Mesendoderm (in vitro differentiated cells): ENCODE measurements around the gene ADORA1.

Experiments used
- DNase-seq: peaks from one replicate; pipeline ENCODE4 v3.0.0; 2013
- H2AK5ac ChIP-seq: 2 replicates; pipeline ENCODE4 v1.6.1; 2013; ENCODE audit warnings: low read length, inconsistent platforms
- H2BK120ac ChIP-seq: 2 replicates; pipeline ENCODE4 v1.6.1; 2013; ENCODE audit warnings: low read depth, mild to moderate bottlenecking, low read length, moderate library complexity, mixed read lengths
- H2BK15ac ChIP-seq: replicated peaks from 2 replicates; pipeline ENCODE4 v1.6.1; 2013; ENCODE audit warnings: low read depth, mild to moderate bottlenecking, moderate library complexity
- H2BK5ac ChIP-seq: 2 replicates; pipeline ENCODE4 v1.6.1; 2013; ENCODE audit warnings: low read length, inconsistent platforms
- H3K18ac ChIP-seq: 2 replicates; pipeline ENCODE4 v1.6.1; 2013; ENCODE audit warnings: mild to moderate bottlenecking, low read length, mixed read lengths
- H3K23ac ChIP-seq: one replicate; pipeline ENCODE4 v1.6.1; 2013; ENCODE audit warnings: low read length
- H3K27ac ChIP-seq: 2 replicates; pipeline ENCODE4 v1.5.1; 2013; ENCODE audit warnings: low read depth, mild to moderate bottlenecking, inconsistent platforms, low read length, moderate library complexity
- H3K27me3 ChIP-seq: 2 replicates; pipeline ENCODE4 v1.6.1; 2013; ENCODE audit warnings: low read length, control low read depth, mild to moderate bottlenecking, inconsistent platforms; ENCODE audit not compliant: insufficient read depth, poor library complexity
- H3K36me3 ChIP-seq: 2 replicates; pipeline ENCODE4 v1.6.1; 2013; ENCODE audit warnings: low read length, inconsistent platforms; ENCODE audit not compliant: control insufficient read depth, insufficient read depth
- H3K4ac ChIP-seq: one replicate; pipeline ENCODE4 v1.6.1; 2013; ENCODE audit warnings: low read depth, mild to moderate bottlenecking, low read length, moderate library complexity
- H3K4me1 ChIP-seq: 2 replicates; pipeline ENCODE4 v1.6.1; 2013; ENCODE audit warnings: low read depth, low read length, inconsistent platforms; ENCODE audit not compliant: control insufficient read depth
- H3K4me2 ChIP-seq: 2 replicates; pipeline ENCODE4 v1.6.1; 2013; ENCODE audit warnings: low read length
- H3K4me3 ChIP-seq: 2 replicates; pipeline ENCODE4 v1.5.1; 2013; ENCODE audit warnings: mild to moderate bottlenecking, low read length
- H3K56ac ChIP-seq: one replicate; pipeline ENCODE4 v1.6.1; 2013; ENCODE audit warnings: low read length
- H3K79me1 ChIP-seq: 2 replicates; pipeline ENCODE4 v1.6.1; 2013; ENCODE audit warnings: low read length, inconsistent platforms
- H3K79me2 ChIP-seq: 2 replicates; pipeline ENCODE4 v1.6.1; 2013; ENCODE audit warnings: mild to moderate bottlenecking, low read length; ENCODE audit not compliant: control insufficient read depth, insufficient read depth
- H3K9ac ChIP-seq: 2 replicates; pipeline ENCODE4 v1.6.1; 2013; ENCODE audit warnings: low read length, inconsistent platforms
- H4K5ac ChIP-seq: one replicate; pipeline ENCODE4 v1.6.1; 2013; ENCODE audit warnings: low read length
- H4K8ac ChIP-seq: one replicate; pipeline ENCODE4 v1.6.1; 2013; ENCODE audit warnings: low read depth, mild to moderate bottlenecking, control low read depth, low read length, moderate library complexity
- WGBS: extraction: QIAGEN DNeasy Blood & Tissue Kit; methylation state at CpG from one replicate; pipeline ENCODE4 v1.1.7; 2013; ENCODE audit warnings: low lambda C conversion rate, missing lambda C conversion rate; ENCODE audit not compliant: insufficient coverage; ENCODE audit errors: extremely low coverage; 5-methylcytosine and 5-hydroxymethylcytosine counted together

Gene ADORA1

GRCh38 chr1:203172184-203173010, 44.9 kb downstream of the ADORA1 start:
- H3K27me3 ChIP-seq = no peaks in the 10 kb centered on the region
- H3K27ac ChIP-seq = no peak overlapping the region
- H2BK5ac ChIP-seq = no peak overlapping the region
- H4K5ac ChIP-seq = no peak overlapping the region
- no CpG with 5 or more reads among the region's 8 CpGs for WGBS
- no peak overlapping the region for H3K9ac ChIP-seq
- H2AK5ac ChIP-seq = no peak overlapping the region
- H3K79me2 ChIP-seq = no peaks in the 10 kb centered on the region
- H3K4me2 ChIP-seq = no peak overlapping the region
- no peak overlapping the region for H3K56ac ChIP-seq
- H2BK15ac ChIP-seq = no peak overlapping the region
- H3K18ac ChIP-seq = no peak overlapping the region
- H3K4me1 ChIP-seq = peaks cover 5% of the 10 kb centered on the region
- no peaks in the 10 kb centered on the region for H3K79me1 ChIP-seq
- H3K4ac ChIP-seq = no peak overlapping the region
- H3K23ac ChIP-seq = no peak overlapping the region
- DNase-seq = peak; percentile 86
- no peak overlapping the region for H4K8ac ChIP-seq
- H3K4me3 ChIP-seq = no peak overlapping the region
- H2BK120ac ChIP-seq = no peak overlapping the region
- H3K36me3 ChIP-seq = no peaks in the 10 kb centered on the region

- Histone ChIP-seq H3K27me3 (no peaks in the 10 kb centered on the region), H2BK5ac (no peak overlapping the region), H3K4me1 (peaks cover 8% of the 10 kb centered on the region), H3K18ac (no peak overlapping the region), H3K27ac (no peak overlapping the region), H4K8ac (no peak overlapping the region), H3K9ac (no peak overlapping the region), H3K79me2 (no peaks in the 10 kb centered on the region), H3K56ac (no peak overlapping the region), H3K4ac (no peak overlapping the region), H2AK5ac (no peak overlapping the region), H4K5ac (no peak overlapping the region), H3K23ac (no peak overlapping the region), H3K4me2 (no peak overlapping the region), H3K36me3 (no peaks in the 10 kb centered on the region), H3K79me1 (no peaks in the 10 kb centered on the region), H3K4me3 (no peak overlapping the region), H2BK120ac (no peak overlapping the region), H2BK15ac (no peak overlapping the region)
- DNase-seq = no peak
- no CpG with 5 or more reads among the region's 2 CpGs for WGBS
Measured at GRCh38 chr1:203173011-203173555, 45.6 kb downstream of the ADORA1 start.

DNA sequence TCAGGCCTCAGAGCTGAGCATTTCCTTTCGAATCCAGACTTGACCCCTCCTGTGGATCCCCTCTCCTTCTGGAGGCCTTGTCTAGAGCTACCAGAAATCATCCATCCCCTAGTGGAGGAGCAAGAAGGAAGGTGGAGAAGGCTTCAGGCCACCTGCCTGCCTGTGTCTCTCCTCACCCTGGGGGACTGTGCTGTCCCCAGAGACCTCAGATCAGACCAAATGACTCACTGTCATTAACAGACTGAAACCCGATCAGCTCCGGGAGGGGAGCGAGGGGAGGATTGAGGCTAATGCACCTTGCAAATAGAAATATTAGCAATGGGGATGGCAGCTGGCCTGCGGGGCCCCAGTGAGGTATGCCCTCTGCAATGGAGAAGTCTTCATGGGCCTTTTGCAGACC, 46.0 kb downstream of the ADORA1 start:
- no peak overlapping the region for H4K5ac ChIP-seq
- H3K4me3 ChIP-seq = no peak overlapping the region
- no peak overlapping the region for H3K4ac ChIP-seq
- H2AK5ac ChIP-seq = no peak overlapping the region
- H3K79me2 ChIP-seq = no peaks in the 10 kb centered on the region
- peak; percentile 43 for DNase-seq
- H3K27ac ChIP-seq = no peak overlapping the region
- no peak overlapping the region for H3K18ac ChIP-seq
- H3K23ac ChIP-seq = no peak overlapping the region
- no peak overlapping the region for H2BK15ac ChIP-seq
- no peaks in the 10 kb centered on the region for H3K79me1 ChIP-seq
- H3K36me3 ChIP-seq = no peaks in the 10 kb centered on the region
- no peak overlapping the region for H2BK120ac ChIP-seq
- H3K4me1 ChIP-seq = peaks cover 11% of the 10 kb centered on the region
- no CpG with 5 or more reads among the region's 5 CpGs for WGBS
- no peak overlapping the region for H2BK5ac ChIP-seq
- H3K4me2 ChIP-seq = no peak overlapping the region
- no peak overlapping the region for H3K9ac ChIP-seq
- no peak overlapping the region for H4K8ac ChIP-seq
- no peak overlapping the region for H3K56ac ChIP-seq
- H3K27me3 ChIP-seq = no peaks in the 10 kb centered on the region

DNA sequence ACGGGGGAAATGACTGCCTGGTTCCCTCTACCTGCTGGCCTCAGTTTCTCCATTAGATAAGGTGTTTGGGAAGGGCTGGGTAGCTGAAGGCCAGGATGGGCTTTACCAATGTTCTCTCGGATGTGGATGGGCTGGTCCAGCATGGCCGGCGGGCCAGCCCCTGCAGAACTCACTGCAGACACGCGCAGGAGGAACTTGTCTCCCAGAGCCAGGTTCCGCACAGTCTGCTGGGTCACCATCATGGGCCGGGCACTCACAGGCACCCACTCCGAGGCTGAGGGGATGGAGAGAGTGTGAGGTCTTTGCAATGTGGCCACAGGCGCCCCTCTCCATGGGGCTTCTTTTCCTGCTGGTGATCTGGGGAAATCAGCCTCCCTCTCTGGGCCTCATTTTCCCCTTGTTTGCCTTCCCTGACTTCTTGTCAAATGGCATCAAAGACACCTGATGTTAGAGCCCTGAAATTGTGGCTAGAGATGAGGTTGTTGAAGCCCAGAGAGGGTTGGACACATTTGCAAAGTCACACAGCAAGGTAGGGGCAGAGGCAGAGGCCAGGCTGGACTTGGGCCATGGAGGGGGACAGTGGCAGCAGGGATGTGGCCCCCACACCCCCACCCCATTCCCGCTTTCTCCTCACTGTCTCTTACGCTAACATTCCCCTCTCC, 46.9 kb downstream of the ADORA1 start:
- no peaks in the 10 kb centered on the region for H3K79me2 ChIP-seq
- no peak for DNase-seq
- no peak overlapping the region for H3K23ac ChIP-seq
- no peak overlapping the region for H2BK5ac ChIP-seq
- no peak overlapping the region for H3K4ac ChIP-seq
- no CpG with 5 or more reads among the region's 12 CpGs for WGBS
- H2BK15ac ChIP-seq = no peak overlapping the region
- no peak overlapping the region for H3K18ac ChIP-seq
- no peaks in the 10 kb centered on the region for H3K36me3 ChIP-seq
- H3K27me3 ChIP-seq = no peaks in the 10 kb centered on the region
- no peak overlapping the region for H3K9ac ChIP-seq
- H3K4me1 ChIP-seq = peaks cover 18% of the 10 kb centered on the region
- H3K27ac ChIP-seq = no peak overlapping the region
- H3K56ac ChIP-seq = no peak overlapping the region
- no peak overlapping the region for H3K4me3 ChIP-seq
- H4K8ac ChIP-seq = no peak overlapping the region
- no peaks in the 10 kb centered on the region for H3K79me1 ChIP-seq
- H2AK5ac ChIP-seq = no peak overlapping the region
- no peak overlapping the region for H4K5ac ChIP-seq
- H2BK120ac ChIP-seq = no peak overlapping the region
- H3K4me2 ChIP-seq = no peak overlapping the region

- peaks cover 18% of the 10 kb centered on the region for H3K4me1 ChIP-seq
- H3K9ac ChIP-seq = no peak within 1 kb of the TSS
Measured at GRCh38 chr1:203175237-203175826, 47.8 kb downstream of the ADORA1 start, which contains the start of gene MYBPH. Gene MYBPH (minus strand): TSS chr1:203175826. CDS start chr1:203175755, 71 bp downstream.

More at GRCh38 chr1:203175237-203175826, 47.8 kb downstream of the ADORA1 start, which contains the start of gene MYBPH:
- H2AK5ac ChIP-seq = peak within 1 kb of the TSS; percentile 28
- no peak within 1 kb of the TSS for H3K56ac ChIP-seq
- no peaks in the 10 kb centered on the region for H3K27me3 ChIP-seq
- no peak within 1 kb of the TSS for H2BK15ac ChIP-seq
- no peak within 1 kb of the TSS for H3K4me3 ChIP-seq
- no CpG with 5 or more reads among the region's 5 CpGs for WGBS
- no peaks in the 10 kb centered on the region for H3K79me2 ChIP-seq
- no peaks in the 10 kb centered on the region for H3K79me1 ChIP-seq
- no peak within 1 kb of the TSS for H4K8ac ChIP-seq
- no peak within 1 kb of the TSS for H4K5ac ChIP-seq
- H3K27ac ChIP-seq = no peak within 1 kb of the TSS
- DNase-seq = no peak
- no peak within 1 kb of the TSS for H2BK5ac ChIP-seq
- no peak within 1 kb of the TSS for H2BK120ac ChIP-seq
- no peak within 1 kb of the TSS for H3K4ac ChIP-seq
- no peak within 1 kb of the TSS for H3K4me2 ChIP-seq
- no peaks in the 10 kb centered on the region for H3K36me3 ChIP-seq
- H3K18ac ChIP-seq = no peak within 1 kb of the TSS
- no peak within 1 kb of the TSS for H3K23ac ChIP-seq
